GM19025 (cell line): ENCODE results near the gene CAMTA1.

ENCODE experiments used
- ATAC-seq: cut with Tn5 transposase; IDR thresholded peaks from one replicate; pipeline ENCODE4 v1.9.1; 2021; ENCODE audit warnings: mild to moderate bottlenecking, low read depth, moderate library complexity; ENCODE audit not compliant: unreplicated experiment

The CAMTA1 gene

GRCh38 chr1:7287013-7287412, 501.8 kb downstream of the CAMTA1 start:
- ATAC-seq: no peak

- no peak for ATAC-seq
Measured at GRCh38 chr1:7288992-7289391, 503.7 kb downstream of the CAMTA1 start.

GRCh38 chr1:7289694-7290093, 504.4 kb downstream of the CAMTA1 start:
- ATAC-seq: no peak

- no peak for ATAC-seq
Measured at GRCh38 chr1:7290971-7291970, 506.0 kb downstream of the CAMTA1 start.

GRCh38 chr1:7292036-7292681, 506.9 kb downstream of the CAMTA1 start:
- ATAC-seq: no peak

GRCh38 chr1:7292714-7293419, 507.6 kb downstream of the CAMTA1 start:
- no peak for ATAC-seq

GRCh38 chr1:7293702-7294629, 508.7 kb downstream of the CAMTA1 start:
- no peak for ATAC-seq

- no peak for ATAC-seq
Measured at GRCh38 chr1:7294636-7295035, 509.4 kb downstream of the CAMTA1 start.

GRCh38 chr1:7295946-7296345, 510.7 kb downstream of the CAMTA1 start:
- ATAC-seq: no peak

- ATAC-seq: no peak
Measured at GRCh38 chr1:7296968-7297367, 511.7 kb downstream of the CAMTA1 start.

GRCh38 chr1:7298145-7298544, 512.9 kb downstream of the CAMTA1 start:
- no peak for ATAC-seq

GRCh38 chr1:7298749-7299151, 513.5 kb downstream of the CAMTA1 start:
- no peak for ATAC-seq

GRCh38 chr1:7299329-7299799, 514.1 kb downstream of the CAMTA1 start:
- no peak for ATAC-seq

GRCh38 chr1:7299994-7300393, 514.7 kb downstream of the CAMTA1 start:
- ATAC-seq: no peak

GRCh38 chr1:7300893-7301663, 515.8 kb downstream of the CAMTA1 start:
- ATAC-seq: no peak

- ATAC-seq: no peak
Measured at GRCh38 chr1:7301664-7301981, 516.4 kb downstream of the CAMTA1 start.

- ATAC-seq: no peak
Measured at GRCh38 chr1:7302126-7302525, 516.9 kb downstream of the CAMTA1 start.

GRCh38 chr1:7302873-7303272, 517.6 kb downstream of the CAMTA1 start:
- ATAC-seq: no peak

- no peak for ATAC-seq
Measured at GRCh38 chr1:7303554-7304317, 518.5 kb downstream of the CAMTA1 start.
